A549 (cell line): ENCODE data around the gene CCDC40. TPM values are rescaled to one million over a fixed set of nuclear protein-coding genes. Genes with fewer than 3 reads are reported as not detected.
A peak's percentile ranks its signal among the peaks of the same experiment; 100 is the strongest.

Experiments used
- ATAC-seq, 2 experiments: fragments of 200-7000 bp in 1 of 2; fragments of >200 bp in 1 of 2; cut with Nextera tagmentation in 1 of 2; cut with Tn5 transposase in 1 of 2; 3 replicates each; pipeline versions ENCODE4 v1.8.0 to v1.9.1; 2018 to 2020; ENCODE audit warnings: mild to moderate bottlenecking in 1 of 2, moderate library complexity in 1 of 2
- CTCF ChIA-PET: fragments of 300-600 bp; sonication (Branson Sonifier 250); formaldehyde crosslinking; extraction: SDS; loops from one replicate; lab custom pipeline; 2021; ENCODE audit warnings: antibody characterized with exemption, inconsistent platforms; lab: Yijun Ruan, JAX
- POLR2A ChIA-PET: fragments of 350-600 bp; formaldehyde crosslinking; extraction: SDS; loops from one replicate; lab custom pipeline; 2021; ENCODE audit warnings: antibody characterized with exemption, inconsistent platforms; lab: Yijun Ruan, JAX
- DNase-seq, 2 experiments: peaks; one replicate each; pipeline versions ENCODE4 v3.0.0 to v3.0.0-alpha.2; 2011 to 2016; ENCODE audit warnings: low read depth in 1 of 2, low spot score in 1 of 2
- FAIRE-seq: peaks from 2 replicates; lab custom pipeline; 2011; peaks lifted over from hg19 to GRCh38; lab: Jason Lieb, UNC
- H3K27ac ChIP-seq, 2 experiments: fragments of >200 bp; sonication (Bioruptor Twin); formaldehyde crosslinking; 3 replicates each; pipeline ENCODE4 v1.5.1; 2016 to 2017
- H3K4me1 ChIP-seq: fragments of >200 bp; sonication (Bioruptor Twin); formaldehyde crosslinking; 3 replicates; pipeline ENCODE4 v1.6.1; 2016
- H3K4me2 ChIP-seq: fragments of >200 bp; sonication (Bioruptor Twin); formaldehyde crosslinking; 3 replicates; pipeline ENCODE4 v1.6.1; 2016
- H3K4me3 ChIP-seq: fragments of >200 bp; sonication (Bioruptor Twin); formaldehyde crosslinking; 3 replicates; pipeline ENCODE4 v1.5.1; 2016
- H3K9me3 ChIP-seq: fragments of >200 bp; sonication (Bioruptor Twin); formaldehyde crosslinking; 3 replicates; pipeline ENCODE4 v1.6.1; 2016
- CBX8 ChIP-seq: fragments of 200-600 bp; sonication (generic); IDR thresholded peaks from 2 replicates; pipeline ENCODE4 v1.6.1; 2016
- CEBPB ChIP-seq, 2 experiments: fragments of >200 bp in 1 of 2; sonication (Bioruptor Twin) in 1 of 2; formaldehyde crosslinking in 1 of 2; IDR thresholded peaks; 2 replicates each; pipeline ENCODE4 v1.6.1; 2012 to 2016
- CHD2 ChIP-seq: fragments of 150-350 bp; IDR thresholded peaks from 2 replicates; pipeline ENCODE4 v1.6.1; 2014; ENCODE audit warnings: low read length; ENCODE audit not compliant: partially characterized antibody
- CHD4 ChIP-seq: fragments of 200-600 bp; sonication (generic); IDR thresholded peaks from 2 replicates; pipeline ENCODE4 v1.6.1; 2016; ENCODE audit warnings: antibody characterized with exemption, mild to moderate bottlenecking, borderline replicate concordance
- CTCF ChIP-seq: fragments of >200 bp; sonication (Bioruptor Twin); formaldehyde crosslinking; IDR thresholded peaks from 3 replicates; pipeline ENCODE4 v1.5.1; 2016
- E2F6 ChIP-seq: IDR thresholded peaks from 2 replicates; pipeline ENCODE4 v1.6.1; 2012; ENCODE audit warnings: low read depth, borderline replicate concordance
- EHF ChIP-seq: fragments of 250-450 bp; sonication (Bioruptor Pico); IDR thresholded peaks from 2 replicates; pipeline ENCODE4 v1.5.0; 2020; ENCODE audit warnings: mild to moderate bottlenecking
- EHMT2 ChIP-seq: fragments of 200-600 bp; sonication (generic); IDR thresholded peaks from 2 replicates; pipeline ENCODE4 v1.6.1; 2016; ENCODE audit warnings: antibody characterized with exemption, low read depth, mild to moderate bottlenecking, moderate library complexity
- FOSL2 ChIP-seq, 2 experiments: fragments of 450-650 bp in 1 of 2; fragments of >200 bp in 1 of 2; sonication (Bioruptor Twin) in 1 of 2; formaldehyde crosslinking; IDR thresholded peaks; 2 replicates each; pipeline versions ENCODE4 v1.5.0 to v1.6.1; 2016 to 2020; ENCODE audit warnings: mild to moderate bottlenecking in 1 of 2, moderate library complexity in 1 of 2
- FOXS1 ChIP-seq: fragments of 250-450 bp; sonication (Bioruptor Pico); IDR thresholded peaks from 2 replicates; pipeline ENCODE4 v1.5.0; 2020; ENCODE audit warnings: mild to moderate bottlenecking, moderate library complexity
- GATA3 ChIP-seq: IDR thresholded peaks from 2 replicates; pipeline ENCODE4 v1.6.1; 2012; ENCODE audit warnings: borderline replicate concordance
- HDAC2 ChIP-seq: fragments of 200-600 bp; sonication (generic); IDR thresholded peaks from 2 replicates; pipeline ENCODE4 v1.6.1; 2016
- HES2 ChIP-seq: fragments of >200 bp; sonication (Bioruptor Twin); formaldehyde crosslinking; IDR thresholded peaks from 2 replicates; pipeline ENCODE4 v1.6.1; 2016
- HOXB13 ChIP-seq: fragments of 250-450 bp; sonication (Bioruptor Pico); IDR thresholded peaks from 2 replicates; pipeline ENCODE4 v1.5.0; 2020; ENCODE audit warnings: low read depth, mild to moderate bottlenecking, moderate library complexity
- KDM1A ChIP-seq: fragments of 200-600 bp; sonication (generic); IDR thresholded peaks from 2 replicates; pipeline ENCODE4 v1.6.1; 2016; ENCODE audit warnings: low read depth, mild to moderate bottlenecking
- KDM5A ChIP-seq: fragments of 200-600 bp; sonication (generic); IDR thresholded peaks from 2 replicates; pipeline ENCODE4 v1.6.1; 2016; ENCODE audit warnings: antibody characterized with exemption, mild to moderate bottlenecking
- NPAS2 ChIP-seq: fragments of 250-450 bp; sonication (Bioruptor Pico); IDR thresholded peaks from 2 replicates; pipeline ENCODE4 v1.8.0; 2022; ENCODE audit warnings: mild to moderate bottlenecking, moderate library complexity, borderline replicate concordance
- NR3C1 ChIP-seq: fragments of >200 bp; sonication (Bioruptor Twin); formaldehyde crosslinking; IDR thresholded peaks from 3 replicates; pipeline ENCODE4 v1.6.1; 2017
- PBX3 ChIP-seq: IDR thresholded peaks from 2 replicates; pipeline ENCODE4 v1.6.1; 2012
- POLR2A ChIP-seq: IDR thresholded peaks from 2 replicates; pipeline ENCODE4 v1.6.1; 2012; ENCODE audit warnings: mild to moderate bottlenecking, low read length
- RARB ChIP-seq: fragments of 250-450 bp; sonication (Bioruptor Pico); IDR thresholded peaks from 2 replicates; pipeline ENCODE4 v1.8.0; 2021; ENCODE audit warnings: mild to moderate bottlenecking, moderate library complexity
- SMC3 ChIP-seq: fragments of >200 bp; sonication (Bioruptor Twin); formaldehyde crosslinking; IDR thresholded peaks from 3 replicates; pipeline ENCODE4 v1.6.1; 2018; ENCODE audit warnings: inconsistent platforms
- TFCP2L1 ChIP-seq: fragments of 250-450 bp; sonication (Bioruptor Pico); IDR thresholded peaks from 2 replicates; pipeline ENCODE4 v1.5.0; 2021; ENCODE audit warnings: mild to moderate bottlenecking
- TP53 ChIP-seq: fragments of 250-450 bp; sonication (Bioruptor Pico); IDR thresholded peaks from 2 replicates; pipeline ENCODE4 v1.5.0; 2021; ENCODE audit warnings: mild to moderate bottlenecking, moderate library complexity
- ZNF302 ChIP-seq: fragments of 250-450 bp; sonication (Bioruptor Pico); IDR thresholded peaks from 2 replicates; pipeline ENCODE4 v1.9.0; 2021; ENCODE audit warnings: inconsistent platforms, mild to moderate bottlenecking, moderate library complexity
- ZSCAN20 ChIP-seq: fragments of 250-450 bp; sonication (Bioruptor Pico); IDR thresholded peaks from 2 replicates; pipeline ENCODE4 v1.8.0; 2022; ENCODE audit warnings: mild to moderate bottlenecking, moderate library complexity
- WGBS: methylation state at CpG from one replicate; pipeline ENCODE4 v1.1.6; 2017; ENCODE audit errors: missing lambda C conversion rate; 5-methylcytosine and 5-hydroxymethylcytosine counted together
- polyA plus RNA-seq, 4 experiments: library from polyadenylated mRNA; depleted of rRNA in 3 of 4; stranded (reverse); fragments of >200 nt; fragmentation: RNase III in 1 of 4; extraction: RNeasy Plus Mini Kit Qiagen cat#74134 plus additional on column Dnase treatment in 1 of 4; gene quantifications; 2 replicates in 3 of 4; 3 replicates in 1 of 4; pipeline ENCODE4 v1.2.3, GENCODE V29; 2011 to 2017

The CCDC40 gene
- polyA plus RNA-seq, 2 of the 4 experiments (the other 2 are of a cell fraction), result 5.9 to 11.3 TPM

GRCh38 chr17:80029258-80029974 is 7.0 kb upstream of the CCDC40 start:
- POLR2A ChIA-PET, result interaction anchor here (0.6 kb wide), 1 partner anchor 185 kb away, joined by 3 read pairs; no protein-coding TSS in a partner anchor
- H3K27ac ChIP-seq, result peak overlapping the region in 1 of 2 experiments; percentile 20; a peak in 1 of 6 replicates
- H3K4me1 ChIP-seq, result peaks cover 17% of the 10 kb centered on the region
- CTCF ChIA-PET, result interaction anchor here (2.1 to 11.5 kb wide), 3 partner anchors 23 to 72 kb away, joined by 7 to 138 read pairs (median 12); partner anchors contain the start of gene GAA
- H3K4me3 ChIP-seq, result no peak overlapping the region
- TF ChIP-seq HDAC2, result no peak
- no peak for TF ChIP-seq GATA3
- no peak for TF ChIP-seq ZSCAN20 (CRISPR knock-in tag)
- TF ChIP-seq EHMT2, result no peak
- TF ChIP-seq SMC3, result no peak
- TF ChIP-seq E2F6, result no peak
- no peak for TF ChIP-seq KDM1A
- no peak for TF ChIP-seq FOXS1 (CRISPR knock-in tag)
- no peak for TF ChIP-seq CHD4
- no peak for TF ChIP-seq TFCP2L1 (CRISPR knock-in tag)
- no peak for TF ChIP-seq CEBPB (IDR thresholded peaks at IDR 0.05)
- TF ChIP-seq EHF, result no peak
- TF ChIP-seq KDM5A, result no peak
- TF ChIP-seq HOXB13, result no peak
- no peak for TF ChIP-seq FOSL2 (IDR thresholded peaks at IDR 0.05)
- no peak for TF ChIP-seq FOSL2 (CRISPR knock-in tag; IDR thresholded peaks at IDR 0.05)
- TF ChIP-seq POLR2A, result no peak
- no peak for TF ChIP-seq CHD2
- TF ChIP-seq HES2, result no peak
- TF ChIP-seq CBX8, result no peak
- TF ChIP-seq PBX3, result no peak
- TF ChIP-seq, all 56 proteins: peak for 0
- 80% methylated on average over 9 of the region's 9 CpGs for WGBS
- Histone ChIP-seq H3K9me3 (no peaks in the 10 kb centered on the region), H3K4me2 (peak overlapping the region; percentile 20)
- DNase-seq (no peak), ATAC-seq (peak in 1 of 2 experiments; percentile 34; a peak in 2 of 6 replicates), FAIRE-seq (no peak)

- ChIA-PET CTCF (interaction anchor here (2.1 to 11.5 kb wide), 3 partner anchors 24 to 71 kb away, joined by 7 to 138 read pairs (median 12); partner anchors contain the start of gene GAA), POLR2A (no interaction called here)
- H3K4me3 ChIP-seq, result no peak overlapping the region
- no peak overlapping the region for H3K4me2 ChIP-seq
- no peak for FAIRE-seq
- ATAC-seq, result no peak
- TF ChIP-seq NPAS2 (no peak), CTCF (no peak), NR3C1 (no peak), FOSL2 (IDR thresholded peaks at IDR 0.05) (no peak), FOSL2 (CRISPR knock-in tag; IDR thresholded peaks at IDR 0.05) (no peak), TP53 (CRISPR knock-in tag) (no peak), HES2 (no peak), RARB (CRISPR knock-in tag) (no peak), ZNF302 (no peak), FOXS1 (CRISPR knock-in tag) (no peak)
- H3K9me3 ChIP-seq, result no peaks in the 10 kb centered on the region
- no peak for DNase-seq
- peaks cover 22% of the 10 kb centered on the region for H3K4me1 ChIP-seq
- no peak overlapping the region for H3K27ac ChIP-seq
- WGBS, result 93% methylated on average over 20 of the region's 25 CpGs
Measured at GRCh38 chr17:80030730-80031410, 5.6 kb upstream of the CCDC40 start.
